ENCODE data around the gene MRLN.

Gene MRLN

GRCh38 chr10:59700709-59701108, 52.5 kb downstream of the MRLN start:
- no peaks in the 10 kb centered on the region for H3K4me1 ChIP-seq (ENCODE audit: low read depth, poor library complexity, severe bottlenecking)
- no peak overlapping the region for H2AFZ ChIP-seq (ENCODE audit: low read depth)
- no peak overlapping the region for H3K9ac ChIP-seq
- H3K27ac ChIP-seq: no peak overlapping the region
- no peaks in the 10 kb centered on the region for H4K20me1 ChIP-seq (ENCODE audit: insufficient read depth)
- no peak overlapping the region for H3K4me2 ChIP-seq
- no peak overlapping the region for H3K4me3 ChIP-seq (IDR thresholded peaks at IDR 0.05; ENCODE audit: insufficient read depth, low read depth, low read length)
- H3K27me3 ChIP-seq (ENCODE audit: insufficient read depth, low read depth): no peaks in the 10 kb centered on the region
- TF ChIP-seq CTCF (conservative IDR thresholded peaks at IDR 0.05; ENCODE audit: low read depth, low read length): no peak
- no peaks in the 10 kb centered on the region for H3K79me2 ChIP-seq (ENCODE audit: insufficient read depth, low read depth)
- no peaks in the 10 kb centered on the region for H3K36me3 ChIP-seq (ENCODE audit: insufficient read depth)

- Histone ChIP-seq H3K9ac (no peak overlapping the region), H3K4me1 (ENCODE audit: low read depth, poor library complexity, severe bottlenecking) (peaks cover 9% of the 10 kb centered on the region), H3K27me3 (ENCODE audit: insufficient read depth, low read depth) (no peaks in the 10 kb centered on the region), H3K27ac (no peak overlapping the region), H4K20me1 (ENCODE audit: insufficient read depth) (no peaks in the 10 kb centered on the region), H3K4me3 (IDR thresholded peaks at IDR 0.05; ENCODE audit: insufficient read depth, low read depth, low read length) (no peak overlapping the region), H2AFZ (ENCODE audit: low read depth) (no peak overlapping the region), H3K79me2 (ENCODE audit: insufficient read depth, low read depth) (no peaks in the 10 kb centered on the region), H3K36me3 (ENCODE audit: insufficient read depth) (no peaks in the 10 kb centered on the region), H3K4me2 (no peak overlapping the region)
- TF ChIP-seq CTCF (conservative IDR thresholded peaks at IDR 0.05; ENCODE audit: low read depth, low read length): no peak
These were observed 54.9 kb downstream of the MRLN start for GRCh38 chr10:59698326-59698725.

GRCh38 chr10:59695637-59696036, 57.6 kb downstream of the MRLN start:
- Histone ChIP-seq H3K27ac (no peak overlapping the region), H2AFZ (ENCODE audit: low read depth) (no peak overlapping the region), H3K79me2 (ENCODE audit: insufficient read depth, low read depth) (no peaks in the 10 kb centered on the region), H3K4me1 (ENCODE audit: low read depth, poor library complexity, severe bottlenecking) (peaks cover 9% of the 10 kb centered on the region), H3K27me3 (ENCODE audit: insufficient read depth, low read depth) (no peaks in the 10 kb centered on the region), H3K4me3 (IDR thresholded peaks at IDR 0.05; ENCODE audit: insufficient read depth, low read depth, low read length) (no peak overlapping the region), H4K20me1 (ENCODE audit: insufficient read depth) (no peaks in the 10 kb centered on the region), H3K36me3 (ENCODE audit: insufficient read depth) (no peaks in the 10 kb centered on the region), H3K9ac (no peak overlapping the region), H3K4me2 (no peak overlapping the region)
- no peak for TF ChIP-seq CTCF (conservative IDR thresholded peaks at IDR 0.05; ENCODE audit: low read depth, low read length)

- no peak overlapping the region for H3K9ac ChIP-seq
- no peak overlapping the region for H3K4me3 ChIP-seq (IDR thresholded peaks at IDR 0.05; ENCODE audit: insufficient read depth, low read depth, low read length)
- no peak for TF ChIP-seq CTCF (conservative IDR thresholded peaks at IDR 0.05; ENCODE audit: low read depth, low read length)
- no peaks in the 10 kb centered on the region for H3K79me2 ChIP-seq (ENCODE audit: insufficient read depth, low read depth)
- H4K20me1 ChIP-seq (ENCODE audit: insufficient read depth): no peaks in the 10 kb centered on the region
- no peak overlapping the region for H3K4me2 ChIP-seq
- no peak overlapping the region for H3K27ac ChIP-seq
- peaks cover 9% of the 10 kb centered on the region for H3K4me1 ChIP-seq (ENCODE audit: low read depth, poor library complexity, severe bottlenecking)
- no peaks in the 10 kb centered on the region for H3K27me3 ChIP-seq (ENCODE audit: insufficient read depth, low read depth)
- H3K36me3 ChIP-seq (ENCODE audit: insufficient read depth): no peaks in the 10 kb centered on the region
- no peak overlapping the region for H2AFZ ChIP-seq (ENCODE audit: low read depth)
These were observed 58.3 kb downstream of the MRLN start for GRCh38 chr10:59694936-59695335.
